Subcutaneous abdominal adipose tissue (tissue), 5 donors: ENCODE results near the gene RNF17.

Source experiments
- H3K27ac ChIP-seq: one replicate; pipeline ENCODE4 v1.7.0; 2013; ENCODE audit warnings: low read depth, mild to moderate bottlenecking, inconsistent platforms, low read length, moderate library complexity
- H3K27me3 ChIP-seq, 5 donors: one replicate each; pipeline ENCODE4 v1.7.0; 2013; ENCODE audit warnings: low read length in 5 of 5, inconsistent platforms in 1 of 5; ENCODE audit not compliant: control insufficient read depth in 5 of 5, insufficient read depth in 4 of 5
- H3K36me3 ChIP-seq, 5 donors: one replicate each; pipeline ENCODE4 v1.7.0; 2013; ENCODE audit warnings: low read length in 5 of 5; ENCODE audit not compliant: control insufficient read depth in 5 of 5, insufficient read depth in 5 of 5
- H3K4me1 ChIP-seq, 5 donors: one replicate each; pipeline ENCODE4 v1.7.0; 2013; ENCODE audit warnings: low read length in 5 of 5, mild to moderate bottlenecking in 3 of 5, moderate library complexity in 1 of 5; ENCODE audit not compliant: control insufficient read depth in 5 of 5, insufficient read depth in 5 of 5
- H3K4me3 ChIP-seq, 5 donors: one replicate each; pipeline ENCODE4 v1.7.0; 2013; ENCODE audit warnings: low read length in 5 of 5, low read depth in 1 of 5
- H3K9ac ChIP-seq, 5 donors: one replicate each; pipeline ENCODE4 v1.7.0; 2013; ENCODE audit warnings: low read length in 5 of 5, mild to moderate bottlenecking in 4 of 5, moderate library complexity in 3 of 5
- H3K9me3 ChIP-seq, 5 donors: one replicate each; pipeline ENCODE4 v1.7.0; 2013; ENCODE audit warnings: low read length in 5 of 5; ENCODE audit not compliant: control insufficient read depth in 5 of 5
- donor health status: healthy.
- donor health status: healthy.
- donor health status: healthy.
- donor health status: healthy.
- donor health status: healthy.

The RNF17 gene

DNA sequence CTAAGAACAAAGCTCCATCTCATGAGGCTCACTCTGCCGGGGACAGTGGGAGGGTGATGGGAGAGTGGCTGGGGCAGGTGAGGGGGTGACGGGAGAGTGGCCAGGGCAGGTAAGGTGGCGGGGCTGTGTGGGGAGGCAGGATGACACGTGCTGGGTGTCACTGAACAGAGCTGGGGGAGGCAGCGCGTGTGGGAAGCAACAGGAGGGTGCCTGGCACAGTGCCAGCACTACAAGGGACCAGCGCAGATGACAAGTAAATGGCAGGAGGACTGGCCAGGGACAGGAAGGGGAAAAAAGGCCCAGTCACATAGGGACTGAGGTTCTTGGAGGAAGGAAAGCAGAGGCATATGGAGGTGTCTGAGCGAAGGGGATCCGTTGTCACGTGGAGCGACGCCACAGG, 129.9 kb downstream of the RNF17 start:
- no peak overlapping the region for H3K27ac ChIP-seq
- H3K36me3 ChIP-seq, result peaks cover 5 to 44% (median 29%) of the 10 kb centered on the region in 5 donors
- H3K27me3 ChIP-seq, result no peaks in the 10 kb centered on the region
- no peaks in the 10 kb centered on the region for H3K4me1 ChIP-seq
- no peaks in the 10 kb centered on the region for H3K9me3 ChIP-seq
- no peak overlapping the region for H3K4me3 ChIP-seq
- no peak overlapping the region for H3K9ac ChIP-seq

DNA sequence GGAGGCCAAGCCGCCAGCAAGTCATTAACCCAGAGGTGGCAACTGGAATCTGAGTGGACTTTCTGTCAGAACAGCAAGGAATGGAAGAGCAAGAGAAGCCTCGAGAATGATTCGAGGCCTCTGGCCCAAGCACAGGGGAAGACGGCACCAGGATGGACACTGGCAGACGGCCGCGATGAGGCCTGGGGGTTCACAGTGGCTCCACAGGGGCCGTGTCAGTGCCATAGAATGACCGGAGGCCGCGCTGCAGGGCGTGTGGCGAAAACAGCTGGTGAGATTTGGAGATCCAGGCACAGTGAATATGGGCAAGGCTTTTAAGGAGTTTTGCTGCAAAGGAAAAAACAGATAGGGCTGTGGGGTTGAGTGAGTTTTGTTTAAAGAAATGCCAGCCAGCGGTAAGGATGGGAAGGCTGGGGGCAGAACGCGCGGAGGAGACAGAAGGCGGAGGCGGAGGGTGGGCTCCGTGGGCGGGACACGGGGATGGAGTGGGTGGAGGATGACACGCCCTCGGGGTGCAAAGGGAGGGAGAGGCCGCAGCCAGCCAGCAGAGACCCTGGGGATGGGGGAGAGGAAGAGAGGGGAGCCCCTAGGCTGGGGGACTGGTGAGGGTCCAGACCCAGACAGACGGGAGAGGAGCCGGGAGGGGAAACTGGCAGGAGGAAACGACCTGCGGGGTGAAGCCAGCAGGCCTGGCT, 130.5 kb downstream of the RNF17 start:
- H3K9me3 ChIP-seq, result no peaks in the 10 kb centered on the region
- H3K4me1 ChIP-seq, result no peaks in the 10 kb centered on the region
- no peak overlapping the region for H3K9ac ChIP-seq
- H3K36me3 ChIP-seq, result peaks cover 9 to 44% (median 30%) of the 10 kb centered on the region in 5 donors
- no peak overlapping the region for H3K27ac ChIP-seq
- H3K27me3 ChIP-seq, result no peaks in the 10 kb centered on the region
- H3K4me3 ChIP-seq, result no peak overlapping the region

DNA sequence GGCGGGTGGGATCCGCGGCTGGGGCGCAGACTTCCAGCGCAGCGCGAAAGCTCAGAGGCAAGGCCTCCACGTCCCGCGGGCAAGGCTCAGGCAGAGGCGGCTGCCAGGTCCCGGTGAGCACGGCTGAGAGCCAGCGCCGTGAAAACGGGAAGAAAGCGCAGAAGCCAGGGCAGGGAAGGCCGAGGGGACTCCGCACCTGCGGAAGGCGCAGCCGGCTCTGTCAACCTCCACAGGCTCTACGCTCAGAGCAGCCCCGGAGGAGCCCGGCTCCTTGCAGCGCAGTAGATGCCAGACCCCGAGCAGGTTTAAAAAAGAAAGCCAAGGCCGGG, 131.0 kb downstream of the RNF17 start:
- H3K9ac ChIP-seq, result no peak overlapping the region
- H3K9me3 ChIP-seq, result no peaks in the 10 kb centered on the region
- H3K36me3 ChIP-seq, result peaks cover 9 to 40% (median 27%) of the 10 kb centered on the region in 5 donors
- H3K4me1 ChIP-seq, result no peaks in the 10 kb centered on the region
- H3K27me3 ChIP-seq, result no peaks in the 10 kb centered on the region
- no peak overlapping the region for H3K4me3 ChIP-seq
- no peak overlapping the region for H3K27ac ChIP-seq

GRCh38 chr13:24896061-24896460, 132.1 kb downstream of the RNF17 start:
- no peaks in the 10 kb centered on the region for H3K4me1 ChIP-seq
- no peak overlapping the region for H3K4me3 ChIP-seq
- no peaks in the 10 kb centered on the region for H3K9me3 ChIP-seq
- H3K27me3 ChIP-seq, result no peaks in the 10 kb centered on the region
- peaks cover 9 to 42% (median 24%) of the 10 kb centered on the region in 5 donors for H3K36me3 ChIP-seq
- no peak overlapping the region for H3K9ac ChIP-seq
- H3K27ac ChIP-seq, result no peak overlapping the region

GRCh38 chr13:24897293-24897692, 133.3 kb downstream of the RNF17 start:
- no peak overlapping the region for H3K9ac ChIP-seq
- H3K4me1 ChIP-seq, result no peaks in the 10 kb centered on the region
- H3K9me3 ChIP-seq, result no peaks in the 10 kb centered on the region
- H3K36me3 ChIP-seq, result peaks cover 9 to 30% (median 15%) of the 10 kb centered on the region in 5 donors
- no peak overlapping the region for H3K4me3 ChIP-seq
- H3K27me3 ChIP-seq, result no peaks in the 10 kb centered on the region
- H3K27ac ChIP-seq, result no peak overlapping the region

GRCh38 chr13:24899601-24900000, 135.6 kb downstream of the RNF17 start:
- Histone ChIP-seq H3K9ac (no peak overlapping the region), H3K9me3 (no peaks in the 10 kb centered on the region), H3K27me3 (no peaks in the 10 kb centered on the region), H3K4me3 (no peak overlapping the region), H3K27ac (no peak overlapping the region), H3K36me3 (peaks cover 9 to 23% (median 14%) of the 10 kb centered on the region in 5 donors), H3K4me1 (no peaks in the 10 kb centered on the region)

DNA sequence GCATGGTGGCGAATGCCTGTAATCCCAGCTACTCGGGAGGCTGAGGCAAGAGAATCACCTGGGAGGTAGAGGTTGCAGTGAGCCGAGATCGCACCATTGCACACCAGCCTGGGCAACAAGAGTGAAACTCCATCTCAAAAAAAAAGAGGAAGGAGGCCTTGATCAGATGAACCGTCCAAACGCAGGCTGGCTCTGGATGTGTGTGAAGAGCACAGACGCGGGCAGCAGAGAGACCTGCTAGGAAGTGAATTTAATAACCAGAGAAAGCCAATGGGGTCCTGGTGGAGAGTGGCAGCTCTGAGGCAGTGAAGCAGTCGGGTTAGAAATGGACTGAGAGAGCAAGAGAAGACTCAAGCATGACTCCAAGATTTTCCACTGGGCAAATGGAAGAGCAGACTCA, 136.5 kb downstream of the RNF17 start:
- H3K4me1 ChIP-seq, result no peaks in the 10 kb centered on the region
- H3K27ac ChIP-seq, result no peak overlapping the region
- no peak overlapping the region for H3K4me3 ChIP-seq
- no peaks in the 10 kb centered on the region for H3K27me3 ChIP-seq
- H3K36me3 ChIP-seq, result peaks cover 10 to 26% (median 18%) of the 10 kb centered on the region in 5 donors
- H3K9me3 ChIP-seq, result no peaks in the 10 kb centered on the region
- H3K9ac ChIP-seq, result no peak overlapping the region

DNA sequence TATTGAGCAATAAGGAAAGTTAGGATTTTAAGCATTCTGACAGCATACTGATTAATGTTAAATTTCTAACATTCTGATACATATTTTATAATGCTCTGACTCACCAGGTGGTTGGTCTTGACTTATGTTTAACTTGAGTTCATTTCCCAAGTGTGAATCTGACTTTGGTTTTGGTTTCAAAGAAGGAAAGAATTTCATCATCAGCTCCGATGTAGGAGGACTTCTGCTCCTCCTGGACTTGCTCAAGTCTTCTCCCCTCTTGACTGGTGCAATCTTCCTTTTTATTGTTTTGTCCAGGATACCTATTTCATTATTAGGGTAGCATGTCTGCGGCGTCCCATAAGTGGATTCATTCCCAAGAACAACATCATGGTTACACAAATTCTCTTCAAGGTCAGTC, 141.3 kb downstream of the RNF17 start:
- peaks cover 18 to 32% (median 22%) of the 10 kb centered on the region in 5 donors for H3K36me3 ChIP-seq
- no peak overlapping the region for H3K27ac ChIP-seq
- H3K9ac ChIP-seq, result no peak overlapping the region

GRCh38 chr13:24906268-24906667, 142.3 kb downstream of the RNF17 start:
- Histone ChIP-seq H3K4me3 (no peak overlapping the region), H3K9ac (no peak overlapping the region), H3K36me3 (peaks cover 19 to 30% (median 26%) of the 10 kb centered on the region in 5 donors), H3K27me3 (no peaks in the 10 kb centered on the region), H3K27ac (no peak overlapping the region), H3K9me3 (no peaks in the 10 kb centered on the region), H3K4me1 (no peaks in the 10 kb centered on the region)

More for the DNA sequence above, 141.3 kb downstream of the RNF17 start:
- Histone ChIP-seq H3K4me3 (no peak overlapping the region), H3K9me3 (no peaks in the 10 kb centered on the region), H3K27me3 (no peaks in the 10 kb centered on the region), H3K4me1 (no peaks in the 10 kb centered on the region)

- Histone ChIP-seq H3K4me1 (no peaks in the 10 kb centered on the region), H3K9me3 (no peaks in the 10 kb centered on the region), H3K9ac (no peak overlapping the region), H3K27me3 (no peaks in the 10 kb centered on the region), H3K36me3 (peaks cover 17 to 32% (median 18%) of the 10 kb centered on the region in 5 donors), H3K4me3 (no peak overlapping the region), H3K27ac (no peak overlapping the region)
These were observed 146.6 kb downstream of the RNF17 start for GRCh38 chr13:24910502-24911132.
